HCEC 1CT (cell line): Measurements from ENCODE around the gene E2F6.
A peak's percentile ranks its signal among the peaks of the same experiment; 100 is the strongest.
"Not testable (repeated sequence)": the region's sequence is repeated elsewhere in the genome, so short reads cannot be mapped to it uniquely, and the experiment has no call there.

ENCODE experiments used
- DNase-seq: peaks from one replicate; pipeline ENCODE4 v3.0.0-alpha.2; 2017

The E2F6 gene

GRCh38 chr2:11411244-11411643 is 54.7 kb downstream of the E2F6 start:
- no peak for DNase-seq

- DNase-seq = no peak
Observed at GRCh38 chr2:11410101-11410500, 55.9 kb downstream of the E2F6 start.

GRCh38 chr2:11409572-11409959 is 56.4 kb downstream of the E2F6 start:
- DNase-seq = no peak

- peak; percentile 17 for DNase-seq
Observed at GRCh38 chr2:11408959-11409571, 56.9 kb downstream of the E2F6 start.

- no peak for DNase-seq
Observed at GRCh38 chr2:11407413-11407812, 58.5 kb downstream of the E2F6 start.

- DNase-seq = peak; percentile 72
Observed at GRCh38 chr2:11406958-11407381, 59.0 kb downstream of the E2F6 start.

GRCh38 chr2:11406267-11406957 is 59.5 kb downstream of the E2F6 start:
- DNase-seq = no peak

- DNase-seq = no peak
Observed at GRCh38 chr2:11405599-11406266, 60.2 kb downstream of the E2F6 start.

GRCh38 chr2:11405074-11405406 is 60.9 kb downstream of the E2F6 start:
- not testable (repeated sequence) for DNase-seq

GRCh38 chr2:11404376-11405073 is 61.4 kb downstream of the E2F6 start:
- DNase-seq = no peak

- no peak for DNase-seq
Observed at GRCh38 chr2:11402436-11402835, 63.5 kb downstream of the E2F6 start.

GRCh38 chr2:11399438-11399762 is 66.6 kb downstream of the E2F6 start:
- DNase-seq = no peak

- DNase-seq = no peak
Observed at GRCh38 chr2:11398750-11399437, 67.1 kb downstream of the E2F6 start.

GRCh38 chr2:11397513-11397912 is 68.4 kb downstream of the E2F6 start:
- DNase-seq = no peak

- no peak for DNase-seq
Observed at GRCh38 chr2:11396467-11397445, 69.2 kb downstream of the E2F6 start.

- no peak for DNase-seq
Observed at GRCh38 chr2:11396021-11396420, 69.9 kb downstream of the E2F6 start.

- DNase-seq = no peak
Observed at GRCh38 chr2:11395389-11395788, 70.6 kb downstream of the E2F6 start.
